Measurements from ENCODE around the gene PALS1. TPM values are rescaled to one million over a fixed set of nuclear protein-coding genes. Genes with fewer than 3 reads are reported as not detected.

PALS1 gene
- total RNA-seq, 4 donors from 2014 or later, result 15.5 to 24.1 (median 18.5) TPM

DNA sequence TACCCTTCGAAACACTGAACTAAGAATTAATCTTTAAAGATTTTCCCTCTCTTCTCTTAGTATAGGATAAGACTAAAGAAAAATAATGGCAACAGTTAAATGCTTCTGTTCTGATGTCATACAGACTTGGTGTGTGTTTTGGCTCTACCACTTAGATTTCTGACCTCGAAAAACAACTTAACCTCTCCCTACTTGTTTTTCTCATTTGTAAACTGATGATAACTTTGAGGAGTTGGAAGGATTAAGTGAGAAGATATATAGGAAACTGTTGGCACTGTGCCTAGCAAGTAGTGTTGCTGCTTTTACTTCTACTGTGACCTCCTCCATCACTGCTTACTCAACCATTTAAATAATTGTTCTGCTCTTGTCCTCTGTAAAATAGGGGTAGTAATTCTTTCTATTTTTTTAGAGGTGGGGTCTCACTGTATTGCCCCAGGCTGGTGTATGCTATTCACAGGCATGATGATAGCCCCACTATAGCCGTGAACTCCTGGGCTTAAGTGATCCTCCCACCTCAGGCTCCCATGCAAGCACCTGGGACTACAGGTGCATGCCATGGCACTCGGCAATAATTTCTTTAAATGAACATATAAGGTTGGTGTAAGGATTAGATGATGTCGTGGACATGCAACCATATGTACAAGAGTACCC lies 22.4 kb downstream of the PALS1 start:
- intact Hi-C loops (cut with DNase I; ENCODE audit: low total_unique reads) (no loop called here), in situ Hi-C loops (cut with MboI; ENCODE audit: low sequenced_read_pairs in 4 of 4) (no loop called here)
- H3K4me1 ChIP-seq, result peaks cover 38 to 52% of the 10 kb centered on the region in 2 donors
- H3K4me3 ChIP-seq, result no peak overlapping the region
- no peak for ATAC-seq
- DNase-seq, result no peak
- H3K36me3 ChIP-seq, result no peaks in the 10 kb centered on the region
- H3K27me3 ChIP-seq, result no peaks in the 10 kb centered on the region
- TF ChIP-seq, protein P1, sequence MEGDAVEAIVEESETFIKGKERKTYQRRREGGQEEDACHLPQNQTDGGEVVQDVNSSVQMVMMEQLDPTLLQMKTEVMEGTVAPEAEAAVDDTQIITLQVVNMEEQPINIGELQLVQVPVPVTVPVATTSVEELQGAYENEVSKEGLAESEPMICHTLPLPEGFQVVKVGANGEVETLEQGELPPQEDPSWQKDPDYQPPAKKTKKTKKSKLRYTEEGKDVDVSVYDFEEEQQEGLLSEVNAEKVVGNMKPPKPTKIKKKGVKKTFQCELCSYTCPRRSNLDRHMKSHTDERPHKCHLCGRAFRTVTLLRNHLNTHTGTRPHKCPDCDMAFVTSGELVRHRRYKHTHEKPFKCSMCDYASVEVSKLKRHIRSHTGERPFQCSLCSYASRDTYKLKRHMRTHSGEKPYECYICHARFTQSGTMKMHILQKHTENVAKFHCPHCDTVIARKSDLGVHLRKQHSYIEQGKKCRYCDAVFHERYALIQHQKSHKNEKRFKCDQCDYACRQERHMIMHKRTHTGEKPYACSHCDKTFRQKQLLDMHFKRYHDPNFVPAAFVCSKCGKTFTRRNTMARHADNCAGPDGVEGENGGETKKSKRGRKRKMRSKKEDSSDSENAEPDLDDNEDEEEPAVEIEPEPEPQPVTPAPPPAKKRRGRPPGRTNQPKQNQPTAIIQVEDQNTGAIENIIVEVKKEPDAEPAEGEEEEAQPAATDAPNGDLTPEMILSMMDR (IDR thresholded peaks at IDR 0.05 in 4 of 5, conservative IDR thresholded peaks at IDR 0.05 in 1 of 5), result no peak
- TF ChIP-seq POLR2A (IDR thresholded peaks at IDR 0.05), result no peak
- no peaks in the 10 kb centered on the region for H3K9me3 ChIP-seq
- H3K27ac ChIP-seq, result no peak overlapping the region

DNA sequence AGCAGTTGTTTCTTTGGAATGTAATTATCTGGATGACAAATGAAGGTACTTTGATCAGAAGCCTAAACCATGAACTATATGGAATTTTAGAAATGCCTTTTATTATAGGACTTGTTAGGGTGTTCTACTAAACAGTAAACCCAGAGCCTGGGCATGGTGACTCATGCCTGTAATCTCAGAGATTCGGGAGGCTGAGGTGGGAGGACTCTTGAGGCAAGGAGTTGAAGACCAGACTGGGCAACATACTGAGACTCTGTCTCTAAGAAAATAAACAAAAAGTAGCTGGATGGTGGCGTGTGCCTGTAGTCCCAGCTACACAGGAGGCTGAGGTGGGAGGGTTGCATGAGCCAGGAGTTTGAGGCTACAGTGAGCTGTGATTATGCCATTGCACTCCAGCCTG lies 23.9 kb downstream of the PALS1 start:
- no peak overlapping the region for H3K4me3 ChIP-seq
- no peaks in the 10 kb centered on the region for H3K36me3 ChIP-seq
- H3K9me3 ChIP-seq, result no peaks in the 10 kb centered on the region
- H3K27ac ChIP-seq, result no peak overlapping the region
- in situ Hi-C loops (cut with MboI; ENCODE audit: low sequenced_read_pairs in 4 of 4) (no loop called here), intact Hi-C loops (cut with DNase I; ENCODE audit: low total_unique reads) (no loop called here)
- ATAC-seq (no peak), DNase-seq (no peak)
- TF ChIP-seq, protein P1 (IDR thresholded peaks at IDR 0.05 in 4 of 5, conservative IDR thresholded peaks at IDR 0.05 in 1 of 5), result no peak
- no peak for TF ChIP-seq POLR2A (IDR thresholded peaks at IDR 0.05)
- peaks cover 52 to 66% of the 10 kb centered on the region in 2 donors for H3K4me1 ChIP-seq
- H3K27me3 ChIP-seq, result no peaks in the 10 kb centered on the region

DNA sequence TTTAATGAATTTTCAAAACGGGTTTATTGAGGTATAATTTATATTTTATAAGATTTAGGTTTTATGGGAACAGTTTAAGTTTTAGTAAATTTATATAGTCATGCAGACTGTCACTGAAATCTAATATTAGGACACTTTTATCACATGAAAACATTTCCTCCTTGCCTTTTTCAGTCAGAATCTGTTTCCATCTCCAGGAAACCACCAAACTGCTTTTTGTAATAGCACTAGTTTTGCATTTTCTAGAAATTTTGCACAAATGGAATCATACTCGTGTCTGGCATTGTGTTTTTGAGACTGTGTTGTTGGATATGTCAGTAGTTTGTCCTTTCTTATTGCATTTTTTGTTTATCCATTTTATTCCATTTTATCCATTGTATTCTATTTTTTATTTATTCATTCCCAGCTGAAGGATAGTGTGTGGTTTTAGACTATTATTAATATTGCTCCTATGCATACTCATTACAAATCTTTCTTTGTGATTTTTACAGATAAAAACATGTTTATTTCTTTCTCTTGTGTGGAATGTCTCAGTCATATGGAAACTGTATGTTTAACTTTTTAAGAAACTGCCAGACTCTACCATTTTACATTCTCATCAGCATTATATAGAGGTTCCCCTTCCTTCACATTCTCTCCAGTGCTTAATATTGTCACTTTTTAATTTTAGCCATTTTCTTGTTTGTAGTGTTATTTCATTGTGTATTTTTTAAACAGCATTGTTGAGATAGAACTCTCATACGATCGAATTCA lies 26.5 kb downstream of the PALS1 start:
- Histone ChIP-seq H3K4me1 (peaks cover 45% of the 10 kb centered on the region in 2 donors), H3K27me3 (no peaks in the 10 kb centered on the region), H3K9me3 (no peaks in the 10 kb centered on the region), H3K36me3 (no peaks in the 10 kb centered on the region), H3K4me3 (peak overlapping the region in 2 of 4 donors; percentile 18 to 23), H3K27ac (no peak overlapping the region)
- TF ChIP-seq POLR2A (IDR thresholded peaks at IDR 0.05), result no peak
- TF ChIP-seq, protein P1 (IDR thresholded peaks at IDR 0.05 in 4 of 5, conservative IDR thresholded peaks at IDR 0.05 in 1 of 5), result no peak
- in situ Hi-C loops (cut with MboI; ENCODE audit: low sequenced_read_pairs in 4 of 4), result no loop called here
- DNase-seq, result no peak
- no peak for ATAC-seq
- intact Hi-C loops (cut with DNase I; ENCODE audit: low total_unique reads), result no loop called here

DNA sequence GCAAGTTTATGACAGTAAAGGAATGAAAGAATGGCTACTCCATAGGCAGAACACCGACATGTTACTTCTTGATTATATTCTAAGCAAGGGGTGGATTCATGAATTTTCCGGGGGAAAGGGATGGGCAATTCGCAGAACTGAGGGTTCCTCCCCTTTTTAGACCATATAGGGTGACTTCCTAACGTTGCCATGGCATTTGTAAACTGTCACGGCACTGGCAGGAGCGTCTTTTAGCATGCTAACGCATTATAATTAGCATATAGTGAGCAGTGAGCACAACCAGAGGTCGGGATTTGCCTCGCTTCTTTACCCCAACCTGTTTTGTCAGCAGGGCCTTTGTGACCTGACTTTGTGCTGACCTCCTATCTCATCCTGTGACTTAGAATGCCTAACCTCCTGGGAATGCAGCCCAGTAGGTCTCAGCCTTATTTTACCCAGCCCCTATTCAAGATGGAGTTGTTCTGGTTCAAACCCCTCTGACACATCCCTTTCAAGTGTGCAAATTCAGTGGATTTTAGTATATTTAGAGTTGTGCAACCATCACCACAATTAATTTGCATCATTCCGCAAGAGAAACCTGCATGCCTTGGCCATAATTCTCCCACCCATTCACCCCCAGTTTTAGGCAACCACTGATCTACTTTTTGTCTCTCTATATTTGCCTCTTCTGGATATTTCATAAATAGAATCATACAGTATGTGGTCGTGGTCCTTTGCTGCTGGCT lies 27.4 kb downstream of the PALS1 start:
- Histone ChIP-seq H3K27ac (no peak overlapping the region), H3K4me1 (peaks cover 36 to 37% of the 10 kb centered on the region in 2 donors), H3K9me3 (no peaks in the 10 kb centered on the region), H3K27me3 (no peaks in the 10 kb centered on the region), H3K4me3 (peak overlapping the region in 2 of 4 donors; percentile 18 to 23), H3K36me3 (no peaks in the 10 kb centered on the region)
- TF ChIP-seq, protein P1 (IDR thresholded peaks at IDR 0.05 in 4 of 5, conservative IDR thresholded peaks at IDR 0.05 in 1 of 5), result no peak
- TF ChIP-seq POLR2A (IDR thresholded peaks at IDR 0.05), result no peak
- no peak for DNase-seq
- no peak for ATAC-seq
- in situ Hi-C loops (cut with MboI; ENCODE audit: low sequenced_read_pairs in 4 of 4) (no loop called here), intact Hi-C loops (cut with DNase I; ENCODE audit: low total_unique reads) (no loop called here)
